PC-9 (cell line): Measurements from ENCODE around the gene CDNF. TPM values are rescaled to one million over a fixed set of nuclear protein-coding genes. Genes with fewer than 3 reads are reported as not detected.
A peak's percentile ranks its signal among the peaks of the same experiment; 100 is the strongest.

ENCODE experiments used
- BruUV-seq: library from RNA; stranded (reverse); fragments of 400-500 nt; replicated peaks from 2 replicates; lab custom pipeline; 2021; lab: Mats Ljungman, UMichigan
- CTCF ChIA-PET: fragments of 300-600 bp; sonication (Branson Sonifier 250); formaldehyde crosslinking; loops from one replicate; lab custom pipeline; 2022; ENCODE audit warnings: antibody characterized with exemption; lab: Charles Lee
- POLR2A ChIA-PET: fragments of 300-600 bp; sonication (Branson Sonifier 250); formaldehyde crosslinking; loops from one replicate; lab custom pipeline; 2022; ENCODE audit warnings: antibody characterized with exemption; ENCODE audit not compliant: unreplicated experiment; lab: Charles Lee
- DNase-seq, 2 experiments: peaks; one replicate each; pipeline versions ENCODE4 v3.0.0 to v3.0.0-alpha.2; 2015 to 2022; ENCODE audit warnings: mixed read lengths in 1 of 2
- H2AFZ ChIP-seq: fragments of 200-600 bp; sonication (generic); 2 replicates; pipeline ENCODE4 v1.8.1; 2017; ENCODE audit warnings: antibody characterized with exemption
- H3F3A ChIP-seq: fragments of 200-600 bp; sonication (generic); 2 replicates; pipeline ENCODE4 v1.8.1; 2017; ENCODE audit warnings: antibody characterized with exemption, mild to moderate bottlenecking, low read depth; ENCODE audit not compliant: insufficient read depth
- H3K27ac ChIP-seq: fragments of 200-600 bp; sonication (generic); 2 replicates; pipeline ENCODE4 v1.6.1; 2016; ENCODE audit warnings: mixed run types
- H3K27me3 ChIP-seq: fragments of 200-600 bp; sonication (generic); 2 replicates; pipeline ENCODE4 v1.6.1; 2016; ENCODE audit warnings: low read depth, mixed run types; ENCODE audit not compliant: insufficient read depth
- H3K36me3 ChIP-seq: fragments of 200-600 bp; sonication (generic); 2 replicates; pipeline ENCODE4 v1.6.1; 2016; ENCODE audit warnings: low read depth, mixed run types
- H3K4me1 ChIP-seq: fragments of 200-600 bp; sonication (generic); replicated peaks from 2 replicates; pipeline ENCODE4 v1.6.1; 2016; ENCODE audit warnings: mixed run types; ENCODE audit not compliant: insufficient read depth
- H3K4me2 ChIP-seq: fragments of 200-600 bp; sonication (generic); 2 replicates; pipeline ENCODE4 v1.6.1; 2017; ENCODE audit warnings: mixed run types
- H3K4me3 ChIP-seq: fragments of 200-600 bp; sonication (generic); 2 replicates; pipeline ENCODE4 v1.6.1; 2016; ENCODE audit warnings: mixed run types
- H3K79me2 ChIP-seq: fragments of 200-600 bp; sonication (generic); 2 replicates; pipeline ENCODE4 v1.6.1; 2017; ENCODE audit warnings: low read depth, mixed run types
- H3K9me2 ChIP-seq: fragments of 200-600 bp; sonication (generic); 2 replicates; pipeline ENCODE4 v1.8.1; 2017; ENCODE audit warnings: mild to moderate bottlenecking; ENCODE audit not compliant: insufficient read depth
- H3K9me3 ChIP-seq: fragments of 200-600 bp; sonication (generic); 2 replicates; pipeline ENCODE4 v1.8.1; 2016; ENCODE audit warnings: low read depth; ENCODE audit not compliant: insufficient read depth
- H4K20me1 ChIP-seq: fragments of 200-600 bp; sonication (generic); 2 replicates; pipeline ENCODE4 v1.8.1; 2017; ENCODE audit not compliant: insufficient read depth
- EZH2 ChIP-seq: fragments of 200-600 bp; sonication (generic); IDR thresholded peaks from 2 replicates; pipeline ENCODE4 v1.8.0; 2017; ENCODE audit warnings: antibody characterized with exemption, low read depth
- intact Hi-C: fragments of 100-400 bp; cut with micrococcal nuclease; formaldehyde crosslinking; loops from one replicate; pipeline ENCODE4 v1.10.0; 2022; ENCODE audit not compliant: unreplicated experiment
- total RNA-seq: library from RNA; stranded (reverse); gene quantifications from 2 replicates; pipeline ENCODE4 v1.2.3, GENCODE V29; 2021
- TF ChIP-seq, protein P1 (sequence below): fragments of 200-600 bp; sonication (generic); conservative IDR thresholded peaks from 2 replicates; pipeline ENCODE4 v1.6.1; 2017; ENCODE audit warnings: mixed run types, antibody characterized with exemption, mild to moderate bottlenecking, moderate library complexity

The CDNF gene
- total RNA-seq, 1 experiment from 2014 or later: 0.48 TPM

DNA sequence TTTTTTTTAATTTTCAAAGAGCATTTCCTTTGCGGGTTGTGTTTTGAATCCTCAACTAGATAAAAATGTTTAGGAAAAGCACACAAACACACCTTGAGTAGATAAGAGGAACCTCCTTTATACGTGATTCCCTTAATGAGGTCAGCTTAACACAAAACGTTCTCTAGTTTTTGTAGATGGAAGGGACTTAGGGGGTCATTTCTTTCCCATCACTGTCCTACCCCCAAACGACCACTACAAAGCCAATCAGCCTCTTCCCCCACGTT, 42.0 kb upstream of the CDNF start:
- H3K9me3 ChIP-seq: no peaks in the 10 kb centered on the region
- intact Hi-C loops: loop anchor here (2.0 to 5.0 kb wide), 3 partner anchors 72 to 289 kb away; partner anchors contain the start of genes DCLRE1C and NMT2
- no peaks in the 10 kb centered on the region for H3K27me3 ChIP-seq
- DNase-seq: no peak
- H3K79me2 ChIP-seq: peaks cover 81% of the 10 kb centered on the region
- peak overlapping the region; percentile 67 for H3K4me3 ChIP-seq
- no peaks in the 10 kb centered on the region for H3K36me3 ChIP-seq
- H4K20me1 ChIP-seq: no peaks in the 10 kb centered on the region; the same call in 1 of the 2 replicates
- peak overlapping the region; percentile 26; the same call in 1 of the 2 replicates for H3K27ac ChIP-seq
- H3F3A ChIP-seq: peaks cover 10% of the 10 kb centered on the region; the same call in 1 of the 2 replicates
- ChIA-PET CTCF (interaction anchor here (0.6 kb wide), 1 partner anchor 57 kb away, joined by 4 read pairs; no protein-coding TSS in a partner anchor), POLR2A (interaction anchor here (0.6 kb wide), 2 partner anchors 82 to 290 kb away, joined by 5 to 8 read pairs; no protein-coding TSS in a partner anchor)
- no TSS peak for BruUV-seq
- peaks cover 24% of the 10 kb centered on the region for H3K4me1 ChIP-seq
- no peaks in the 10 kb centered on the region for H3K9me2 ChIP-seq
- peak overlapping the region; percentile 85 for H2AFZ ChIP-seq
- TF ChIP-seq, protein P1, sequence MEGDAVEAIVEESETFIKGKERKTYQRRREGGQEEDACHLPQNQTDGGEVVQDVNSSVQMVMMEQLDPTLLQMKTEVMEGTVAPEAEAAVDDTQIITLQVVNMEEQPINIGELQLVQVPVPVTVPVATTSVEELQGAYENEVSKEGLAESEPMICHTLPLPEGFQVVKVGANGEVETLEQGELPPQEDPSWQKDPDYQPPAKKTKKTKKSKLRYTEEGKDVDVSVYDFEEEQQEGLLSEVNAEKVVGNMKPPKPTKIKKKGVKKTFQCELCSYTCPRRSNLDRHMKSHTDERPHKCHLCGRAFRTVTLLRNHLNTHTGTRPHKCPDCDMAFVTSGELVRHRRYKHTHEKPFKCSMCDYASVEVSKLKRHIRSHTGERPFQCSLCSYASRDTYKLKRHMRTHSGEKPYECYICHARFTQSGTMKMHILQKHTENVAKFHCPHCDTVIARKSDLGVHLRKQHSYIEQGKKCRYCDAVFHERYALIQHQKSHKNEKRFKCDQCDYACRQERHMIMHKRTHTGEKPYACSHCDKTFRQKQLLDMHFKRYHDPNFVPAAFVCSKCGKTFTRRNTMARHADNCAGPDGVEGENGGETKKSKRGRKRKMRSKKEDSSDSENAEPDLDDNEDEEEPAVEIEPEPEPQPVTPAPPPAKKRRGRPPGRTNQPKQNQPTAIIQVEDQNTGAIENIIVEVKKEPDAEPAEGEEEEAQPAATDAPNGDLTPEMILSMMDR: no peak
- no peak for TF ChIP-seq EZH2
- H3K4me2 ChIP-seq: peak overlapping the region; percentile 95

DNA sequence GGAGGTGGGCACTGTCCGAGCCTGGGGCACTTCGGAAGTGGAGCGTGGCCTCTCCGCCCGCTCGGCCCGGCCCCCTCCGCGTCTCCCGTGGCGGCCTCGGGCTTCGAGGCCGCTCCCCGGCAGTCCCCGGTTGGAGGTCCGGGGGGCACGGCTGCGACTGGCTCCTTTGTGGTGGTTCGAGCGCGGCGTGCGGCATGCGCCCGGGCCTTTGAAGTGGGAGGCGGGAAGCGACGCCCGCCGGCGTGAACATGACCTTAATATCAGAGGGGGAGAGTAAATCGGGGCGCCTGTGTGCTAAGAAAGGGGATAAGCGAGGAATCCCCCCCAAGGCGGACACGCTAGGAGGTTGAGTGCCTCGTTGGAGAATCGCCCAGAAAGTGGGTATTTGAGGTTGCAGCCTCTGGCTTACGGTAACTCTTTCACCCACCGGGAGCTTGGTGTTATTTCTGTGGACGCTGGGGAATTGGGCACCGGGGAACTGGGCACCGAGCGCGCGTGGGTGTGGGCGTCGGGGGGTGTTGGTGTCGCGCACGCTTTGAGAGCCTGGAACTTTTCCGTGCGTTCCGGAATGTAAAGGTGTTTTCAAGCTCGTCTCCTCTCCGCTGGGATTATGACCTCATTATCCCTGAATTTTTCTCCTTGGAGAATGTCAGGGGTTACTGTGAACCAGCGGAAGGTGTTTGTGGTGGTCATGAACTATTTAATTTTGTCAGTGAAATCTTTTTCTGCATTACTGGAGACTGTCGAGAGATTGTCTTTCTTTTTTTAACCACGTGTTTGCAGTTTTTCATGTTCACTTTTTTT, 41.5 kb upstream of the CDNF start:
- no TSS peak for BruUV-seq
- peaks cover 75% of the 10 kb centered on the region for H3K79me2 ChIP-seq
- peak overlapping the region; percentile 67 for H3K4me3 ChIP-seq
- no peaks in the 10 kb centered on the region for H3K9me2 ChIP-seq
- no peaks in the 10 kb centered on the region; the same call in 1 of the 2 replicates for H4K20me1 ChIP-seq
- no peaks in the 10 kb centered on the region for H3K36me3 ChIP-seq
- peak overlapping the region; percentile 85 for H2AFZ ChIP-seq
- no peak for TF ChIP-seq EZH2
- TF ChIP-seq, protein P1: no peak
- H3F3A ChIP-seq: peaks cover 10% of the 10 kb centered on the region; the same call in 1 of the 2 replicates
- CTCF ChIA-PET: interaction anchor here (0.6 kb wide), 1 partner anchor 58 kb away, joined by 4 read pairs; no protein-coding TSS in a partner anchor
- H3K27me3 ChIP-seq: no peaks in the 10 kb centered on the region
- POLR2A ChIA-PET: interaction anchor here (0.6 kb wide), 1 partner anchor 82 kb away, joined by 8 read pairs; no protein-coding TSS in a partner anchor
- H3K4me2 ChIP-seq: peak overlapping the region; percentile 95
- H3K9me3 ChIP-seq: no peaks in the 10 kb centered on the region
- peak overlapping the region; percentile 26; the same call in 1 of the 2 replicates for H3K27ac ChIP-seq
- H3K4me1 ChIP-seq: peaks cover 24% of the 10 kb centered on the region
- intact Hi-C loops: loop anchor here (2.0 to 5.0 kb wide), 3 partner anchors 73 to 289 kb away; partner anchors contain the start of genes DCLRE1C and NMT2
- DNase-seq: no peak

DNA sequence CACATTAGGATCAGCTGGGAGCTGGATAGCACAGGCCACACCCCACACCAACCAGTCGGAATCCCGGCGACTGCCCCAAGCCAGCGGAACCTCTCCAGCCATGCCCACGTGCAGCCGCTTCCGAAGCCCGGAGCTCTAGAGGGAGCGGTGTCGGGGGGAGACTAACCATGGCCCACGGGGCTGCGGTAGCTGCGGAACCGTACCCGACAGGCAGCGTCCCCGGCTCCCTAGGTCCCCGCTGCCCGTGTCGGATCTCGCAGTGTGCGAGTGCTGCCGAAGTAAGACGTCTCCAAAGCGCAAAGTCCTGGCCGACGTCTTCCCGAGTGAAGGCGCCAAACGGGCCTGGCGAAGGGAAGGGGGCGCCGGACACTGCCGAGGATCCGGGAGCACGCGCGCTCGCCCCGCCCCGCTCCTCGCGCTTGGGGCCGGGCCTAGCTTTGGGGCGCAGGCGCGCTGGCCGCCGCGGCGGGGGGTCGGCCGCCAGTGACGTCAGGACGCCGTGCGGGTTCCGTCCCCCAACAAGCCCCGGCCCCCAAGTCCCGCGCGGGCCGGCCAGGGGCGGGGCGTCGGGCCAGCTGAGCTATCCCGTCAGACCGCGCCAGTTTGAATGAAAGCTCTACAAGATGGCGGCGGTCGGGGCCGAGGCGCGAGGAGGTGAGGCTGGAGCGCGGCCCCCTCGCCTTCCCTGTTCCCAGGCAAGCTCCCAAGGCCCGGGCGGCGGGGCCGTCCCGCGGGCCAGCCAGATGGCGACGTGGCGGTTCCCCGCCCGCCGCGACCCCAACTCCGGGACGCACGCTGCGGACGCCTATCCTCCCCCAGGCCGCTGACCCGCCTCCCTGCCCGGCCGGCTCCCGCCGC, 40.7 kb upstream of the CDNF start, which contains the start of gene SUV39H2:
Gene SUV39H2, plus strand, starts transcription at position 601 of the 858 bp plus-strand sequence. Its CDS starts 23 bp downstream, at position 624.
- no peaks in the 10 kb centered on the region for H3K27me3 ChIP-seq
- no peaks in the 10 kb centered on the region for H3K36me3 ChIP-seq
- CTCF ChIA-PET: no interaction called here
- peak within 1 kb of the TSS; percentile 79 for H3K27ac ChIP-seq
- H2AFZ ChIP-seq: peak within 1 kb of the TSS; percentile 85
- peaks cover 67% of the 10 kb centered on the region for H3K79me2 ChIP-seq
- H3K4me3 ChIP-seq: peak within 1 kb of the TSS; percentile 67
- no peak for TF ChIP-seq EZH2
- no peaks in the 10 kb centered on the region for H3K9me3 ChIP-seq
- H3F3A ChIP-seq: peaks cover 10% of the 10 kb centered on the region; the same call in 1 of the 2 replicates
- H3K4me2 ChIP-seq: peak within 1 kb of the TSS; percentile 95
- DNase-seq: peak; percentile 76 to 96
- H3K4me1 ChIP-seq: peaks cover 24% of the 10 kb centered on the region
- no peaks in the 10 kb centered on the region; the same call in 1 of the 2 replicates for H4K20me1 ChIP-seq
- no TSS peak for BruUV-seq
- POLR2A ChIA-PET: interaction anchor here (0.6 to 0.7 kb wide), 3 partner anchors 12 to 112 kb away, joined by 3 to 6 read pairs (median 4); no protein-coding TSS in a partner anchor
- intact Hi-C loops: loop anchor here (1.0 to 5.0 kb wide), 5 partner anchors 39 to 290 kb away; partner anchors contain the start of genes DCLRE1C and NMT2
- no peaks in the 10 kb centered on the region for H3K9me2 ChIP-seq
